K562 (cell line): ENCODE measurements around the gene AGMO. TPM values are rescaled to one million over a fixed set of nuclear protein-coding genes. Genes with fewer than 3 reads are reported as not detected.
A peak's percentile ranks its signal among the peaks of the same experiment; 100 is the strongest.

Source experiments
- ATAC-seq: fragments of 200-7000 bp; cut with Tn5 transposase; 3 replicates; pipeline ENCODE4 v1.9.1; 2020; ENCODE audit warnings: moderate library complexity
- BruUV-seq: library from RNA; stranded (reverse); fragments of 400-500 nt; replicated peaks from 2 replicates; lab custom pipeline; 2021; lab: Mats Ljungman, UMichigan
- CTCF ChIA-PET: fragments of 300-600 bp; formaldehyde crosslinking; extraction: SDS; loops from one replicate; lab custom pipeline; 2021; ENCODE audit warnings: low intra/inter-chr PET ratio; lab: Yijun Ruan, JAX
- POLR2A ChIA-PET: fragments of 300-600, 350-650 bp; sonication (Branson Sonifier 250); formaldehyde crosslinking; extraction: SDS; loops from one replicate; lab custom pipeline; 2021; ENCODE audit warnings: antibody characterized with exemption, inconsistent platforms; lab: Yijun Ruan, JAX
- DNase-seq, 4 experiments: peaks; one replicate each; pipeline versions ENCODE4 v3.0.0 to v3.0.0-alpha.2; 2011 to 2018; ENCODE audit warnings: low spot score in 3 of 4, mixed read lengths in 3 of 4; ENCODE audit errors: extremely low read depth in 1 of 4
- FAIRE-seq: peaks from 2 replicates; lab custom pipeline; 2011; peaks lifted over from hg19 to GRCh38; lab: Jason Lieb, UNC
- H2AFZ ChIP-seq: 2 replicates; pipeline ENCODE4 v1.6.0; 2011; ENCODE audit warnings: low read depth, low read length, control low read depth, inconsistent platforms
- H3K27ac ChIP-seq: fragments of 200-600 bp; 3 replicates; pipeline ENCODE4 v1.8.0; 2011; ENCODE audit warnings: low read depth, mild to moderate bottlenecking, control low read depth, inconsistent platforms, low read length, moderate library complexity, mixed read lengths; ENCODE audit errors: extremely low read depth
- H3K27me3 ChIP-seq, 2 experiments: fragments of 300-600 bp in 1 of 2; 2 replicates in 1 of 2; 3 replicates in 1 of 2; pipeline versions ENCODE4 v1.6.0 to v1.8.0; 2011; ENCODE audit warnings: inconsistent platforms in 2 of 2, low read length in 2 of 2, mild to moderate bottlenecking in 1 of 2, mixed read lengths in 1 of 2, moderate library complexity in 1 of 2; ENCODE audit not compliant: control insufficient read depth in 2 of 2, insufficient read depth in 2 of 2
- H3K36me3 ChIP-seq: fragments of 300-600 bp; 3 replicates; pipeline ENCODE4 v1.8.0; 2011; ENCODE audit warnings: mild to moderate bottlenecking, low read length, inconsistent platforms; ENCODE audit not compliant: control insufficient read depth, insufficient read depth
- H3K4me1 ChIP-seq, 2 experiments: fragments of 200-600 bp in 1 of 2; replicated peaks in 1 of 2; 2 replicates in 1 of 2; 3 replicates in 1 of 2; pipeline versions ENCODE4 v1.5.1 to v1.8.0; 2011; ENCODE audit warnings: inconsistent platforms in 2 of 2, low read length in 2 of 2, mild to moderate bottlenecking in 1 of 2, mixed read lengths in 1 of 2, moderate library complexity in 1 of 2; ENCODE audit not compliant: control insufficient read depth in 2 of 2, insufficient read depth in 2 of 2
- H3K4me2 ChIP-seq: 2 replicates; pipeline ENCODE4 v1.6.1; 2011; ENCODE audit warnings: low read length, control low read depth, inconsistent platforms, mixed read lengths; ENCODE audit not compliant: insufficient read depth
- H3K4me3 ChIP-seq: fragments of 200-600 bp; sonication (generic), shearing (Covaris generic); 2 replicates; pipeline ENCODE4 v1.5.1; 2016; ENCODE audit warnings: control low read depth, inconsistent platforms
- H3K79me2 ChIP-seq: fragments of 200-600 bp; 3 replicates; pipeline ENCODE4 v1.8.0; 2011; ENCODE audit warnings: low read length, inconsistent platforms; ENCODE audit not compliant: control insufficient read depth, insufficient read depth
- H3K9ac ChIP-seq, 2 experiments: 2 replicates each; pipeline versions ENCODE4 v1.6.0 to v1.6.1; 2011; ENCODE audit warnings: low read depth in 2 of 2, low read length in 2 of 2, control low read depth in 1 of 2, inconsistent platforms in 1 of 2, mild to moderate bottlenecking in 1 of 2, mixed read lengths in 1 of 2; ENCODE audit not compliant: insufficient read depth in 1 of 2
- H3K9me1 ChIP-seq: one replicate; pipeline ENCODE4 v1.6.0; 2011; ENCODE audit warnings: inconsistent platforms, mild to moderate bottlenecking, low read length, moderate library complexity; ENCODE audit not compliant: control insufficient read depth, insufficient read depth
- H3K9me3 ChIP-seq: replicated peaks from 2 replicates; pipeline ENCODE4 v1.5.1; 2011; ENCODE audit warnings: low read depth, low read length, inconsistent platforms; ENCODE audit not compliant: control insufficient read depth, insufficient read depth
- H4K20me1 ChIP-seq: replicated peaks from 2 replicates; pipeline ENCODE4 v1.6.1; 2011; ENCODE audit warnings: low read length, inconsistent platforms, mixed read lengths; ENCODE audit not compliant: control insufficient read depth, insufficient read depth
- ARID1B ChIP-seq: fragments of 450-650 bp; IDR thresholded peaks from 2 replicates; pipeline ENCODE4 v1.6.1; 2016; ENCODE audit warnings: antibody characterized with exemption, mild to moderate bottlenecking, inconsistent platforms
- BCLAF1 ChIP-seq, 2 experiments: fragments of 450-650 bp in 1 of 2; IDR thresholded peaks; 2 replicates each; pipeline ENCODE4 v1.6.1; 2011 to 2017; ENCODE audit warnings: low read depth in 2 of 2, antibody characterized with exemption in 1 of 2, borderline replicate concordance in 1 of 2, low read length in 1 of 2, mild to moderate bottlenecking in 1 of 2, mixed read lengths in 1 of 2; ENCODE audit not compliant: control insufficient read depth in 1 of 2
- CHD4 ChIP-seq: fragments of 200-600 bp; sonication (generic); IDR thresholded peaks from 3 replicates; pipeline ENCODE4 v1.6.1; 2012; ENCODE audit warnings: low read depth, mild to moderate bottlenecking, mixed read lengths, low read length, inconsistent platforms; ENCODE audit not compliant: insufficient read depth, insufficient replicate concordance, poor library complexity, severe bottlenecking
- CREB5 ChIP-seq: fragments of 250-450 bp; sonication (Bioruptor Pico); IDR thresholded peaks from 2 replicates; pipeline ENCODE4 v1.5.0; 2020; ENCODE audit warnings: mild to moderate bottlenecking
- KHSRP ChIP-seq: fragments of 450-650 bp; IDR thresholded peaks from 2 replicates; pipeline ENCODE4 v1.6.1; 2017
- KLF16 ChIP-seq: IDR thresholded peaks from 2 replicates; pipeline ENCODE4 v1.6.1; 2016; ENCODE audit warnings: antibody characterized with exemption
- MCM5 ChIP-seq: fragments of 450-650 bp; IDR thresholded peaks from 2 replicates; pipeline ENCODE4 v1.6.1; 2016; ENCODE audit warnings: low read depth
- MEF2D ChIP-seq: conservative IDR thresholded peaks from 2 replicates; pipeline ENCODE4 v1.6.1; 2016; ENCODE audit warnings: low read depth, missing genetic modification characterization, missing compliant biosample characterization
- NFXL1 ChIP-seq: fragments of 450-650 bp; formaldehyde crosslinking; IDR thresholded peaks from 2 replicates; pipeline ENCODE4 v1.4.0; 2021; ENCODE audit warnings: mild to moderate bottlenecking
- NFYB ChIP-seq: IDR thresholded peaks from 2 replicates; pipeline ENCODE4 v1.6.1; 2011; ENCODE audit warnings: mild to moderate bottlenecking, moderate library complexity; ENCODE audit not compliant: insufficient read length; ENCODE audit errors: extremely low read depth
- SMARCC2 ChIP-seq: fragments of 450-650 bp; IDR thresholded peaks from 2 replicates; pipeline ENCODE4 v1.6.1; 2017; ENCODE audit warnings: antibody characterized with exemption, moderate library complexity, mild to moderate bottlenecking, low read depth
- STAT5A ChIP-seq: IDR thresholded peaks from 2 replicates; pipeline ENCODE4 v1.6.1; 2012; ENCODE audit warnings: low read length, inconsistent platforms, borderline replicate concordance
- TBL1XR1 ChIP-seq, 2 experiments: IDR thresholded peaks; 2 replicates each; pipeline ENCODE4 v1.6.1; 2012; ENCODE audit warnings: improper control_type of control experiment in 2 of 2, low read length in 2 of 2, mild to moderate bottlenecking in 1 of 2
- ZC3H4 ChIP-seq: sonication (generic); formaldehyde crosslinking; IDR thresholded peaks from 2 replicates; pipeline ENCODE4 v1.9.0; 2021; ENCODE audit warnings: missing genetic modification reagents, borderline replicate concordance
- ZNF324 ChIP-seq: fragments of 250-450 bp; sonication (Bioruptor Pico); IDR thresholded peaks from 2 replicates; pipeline ENCODE4 v1.4.0; 2020; ENCODE audit warnings: mild to moderate bottlenecking
- ZNF586 ChIP-seq: fragments of 450-650 bp; formaldehyde crosslinking; conservative IDR thresholded peaks from 2 replicates; pipeline ENCODE4 v1.4.0; 2020; ENCODE audit warnings: mild to moderate bottlenecking, moderate library complexity
- WGBS: fragments of 100-300 bp; shearing (Covaris generic); methylation state at CpG from one replicate; pipeline ENCODE4 v1.1.6; 2016; ENCODE audit warnings: low coverage, mixed read lengths; ENCODE audit not compliant: insufficient coverage; ENCODE audit errors: missing lambda C conversion rate; 5-methylcytosine and 5-hydroxymethylcytosine counted together
- in situ Hi-C: fragments of 300-500 bp; cut with MboI; formaldehyde crosslinking; loops from 4 replicates; pipeline ENCODE4 v1.15.0; 2018; ENCODE audit warnings: inconsistent platforms, mixed read lengths
- intact Hi-C: fragments of 100-400 bp; cut with micrococcal nuclease; formaldehyde crosslinking; loops from 2 replicates; pipeline ENCODE4 v1.14.2; 2022
- polyA plus RNA-seq, 8 experiments: library from polyadenylated mRNA; depleted of rRNA in 4 of 8; stranded (reverse) in 5 of 8; unstranded in 3 of 8; fragments of >200 nt; fragmentation: Nextera tagmentation in 2 of 8; fragmentation: Illumina TruSeq in 1 of 8; extraction: Ambion mirVana in 2 of 8; extraction: Trizol in 1 of 8; gene quantifications; 2 replicates each; pipeline versions ENCODE4 v1.2.1 to v1.2.3, GENCODE V29; 2011 to 2014; ENCODE audit warnings: inconsistent platforms in 1 of 8, missing spikeins in 1 of 8
- total RNA-seq, 7 experiments: library from RNA; depleted of rRNA in 6 of 7; stranded (reverse); fragments of >200 nt in 6 of 7; fragmentation: Illumina TruSeq in 2 of 7; extraction: Trizol in 2 of 7; gene quantifications; 2 replicates each; pipeline versions ENCODE4 v1.2.1 to v1.2.3, GENCODE V29; 2011 to 2021; ENCODE audit warnings: low replicate concordance in 1 of 7

Gene AGMO
- total and polyA plus RNA-seq, 9 of the 15 experiments (the other 6 are each of a cell fraction or from before 2014, with no cell fraction given): 0.30 to 1.4 (median 0.69) TPM; not detected in 1

GRCh38 chr7:15204421-15204820 is 357.4 kb downstream of the AGMO start (continued):
- TF ChIP-seq TBL1XR1 (IDR thresholded peaks at IDR 0.05; ENCODE audit: low read length in 2 of 2): no peak

- Histone ChIP-seq H3K27me3 (no peaks in the 10 kb centered on the region), H3K4me3 (no peak overlapping the region), H3K79me2 (no peaks in the 10 kb centered on the region), H3K27ac (no peak overlapping the region), H3K4me2 (no peak overlapping the region), H3K9ac (no peak overlapping the region), H3K9me3 (no peaks in the 10 kb centered on the region; the same call in 1 of the 2 replicates)
- peak in 1 of 4 experiments; percentile 1 for DNase-seq
- WGBS: 6% methylated on average over 1 of the region's 1 CpG
- in situ Hi-C loops: no loop called here
- POLR2A ChIA-PET: no interaction called here
- FAIRE-seq: no peak
- CTCF ChIA-PET: no interaction called here
- TF ChIP-seq STAT5A (no peak), CHD4 (no peak), KHSRP (no peak), MCM5 (no peak), CREB5 (no peak), NFYB (no peak), SMARCC2 (no peak), NFXL1 (no peak), ZC3H4 (CRISPR knock-in tag) (no peak), BCLAF1 (IDR thresholded peaks at IDR 0.05; ENCODE audit: borderline replicate concordance in 1 of 2, control insufficient read depth in 1 of 2, low read depth in 2 of 2, low read length in 1 of 2) (no peak), KLF16 (no peak), ZNF586 (no peak), ARID1B (no peak), ZNF324 (no peak), MEF2D (tag) (no peak)
- TF ChIP-seq, all 486 proteins: peak for 0
- Histone ChIP-seq H2AFZ (no peak overlapping the region), H3K9me1 (no peaks in the 10 kb centered on the region), H3K4me1 (no peaks in the 10 kb centered on the region), H3K36me3 (no peaks in the 10 kb centered on the region), H4K20me1 (no peaks in the 10 kb centered on the region)
- intact Hi-C loops: no loop called here
- BruUV-seq: no TSS peak
- ATAC-seq: no peak
Observed at GRCh38 chr7:15199482-15199881, 362.3 kb downstream of the AGMO start.
